SK-N-SH (cell line): ENCODE data around the gene SPOCK1.

Experiments
- CTCF ChIP-seq: fragments of 200-600 bp; sonication (generic); IDR thresholded peaks from 2 replicates; pipeline ENCODE4 v1.6.1; 2017; ENCODE audit warnings: antibody characterized with exemption, mild to moderate bottlenecking, moderate library complexity
- ELF1 ChIP-seq: IDR thresholded peaks from 2 replicates; pipeline ENCODE4 v1.4.0; 2012
- EZH2phosphoT487 ChIP-seq: fragments of 200-600 bp; sonication (generic); IDR thresholded peaks from 2 replicates; pipeline ENCODE4 v1.6.1; 2017; ENCODE audit warnings: low read depth, mixed run types, mild to moderate bottlenecking, antibody characterized with exemption, moderate library complexity, borderline replicate concordance
- FOSL2 ChIP-seq: IDR thresholded peaks from 2 replicates; pipeline ENCODE4 v1.4.0; 2012; ENCODE audit warnings: low read depth, mild to moderate bottlenecking, moderate library complexity, borderline replicate concordance
- FOXJ3 ChIP-seq: sonication (generic); formaldehyde crosslinking; IDR thresholded peaks from 2 replicates; pipeline ENCODE4 v1.5.1; 2020; ENCODE audit warnings: mild to moderate bottlenecking, missing genetic modification reagents
- GABPA ChIP-seq: IDR thresholded peaks from 2 replicates; pipeline ENCODE4 v1.4.0; 2012; ENCODE audit warnings: low read depth, mild to moderate bottlenecking
- JUND ChIP-seq: IDR thresholded peaks from 2 replicates; pipeline ENCODE4 v1.4.0; 2012
- MXI1 ChIP-seq: IDR thresholded peaks from 2 replicates; pipeline ENCODE4 v1.6.1; 2012; ENCODE audit warnings: mild to moderate bottlenecking, low read depth, low read length, improper control_type of control experiment
- POLR2AphosphoS5 ChIP-seq: IDR thresholded peaks from 2 replicates; pipeline ENCODE4 v1.6.1; 2012; ENCODE audit warnings: low read depth, low read length
- RCOR1 ChIP-seq: fragments of 150-350 bp; IDR thresholded peaks from 2 replicates; pipeline ENCODE4 v1.6.1; 2017; ENCODE audit warnings: antibody characterized with exemption, low read length
- SMC3 ChIP-seq: IDR thresholded peaks from 2 replicates; pipeline ENCODE4 v1.6.1; 2012; ENCODE audit warnings: low read depth, low read length, improper control_type of control experiment
- TEAD4 ChIP-seq: IDR thresholded peaks from 2 replicates; pipeline ENCODE4 v1.4.0; 2012; ENCODE audit warnings: mild to moderate bottlenecking, borderline replicate concordance; ENCODE audit not compliant: insufficient read depth
- USF2 ChIP-seq: fragments of 150-350 bp; IDR thresholded peaks from 2 replicates; pipeline ENCODE4 v1.6.1; 2017; ENCODE audit warnings: antibody characterized with exemption, low read length, low read depth, borderline replicate concordance
- YY1 ChIP-seq: IDR thresholded peaks from 2 replicates; pipeline ENCODE4 v1.4.0; 2012; ENCODE audit warnings: low read depth, mild to moderate bottlenecking

GRCh38 chr5:137350791-137351190 is 148.3 kb downstream of the SPOCK1 start:
- TF ChIP-seq CTCF (no peak), SMC3 (no peak), FOXJ3 (CRISPR knock-in tag) (no peak), USF2 (no peak), GABPA (no peak), MXI1 (no peak), YY1 (no peak), ELF1 (no peak), POLR2AphosphoS5 (no peak), JUND (no peak), FOSL2 (no peak), EZH2phosphoT487 (no peak), TEAD4 (no peak), RCOR1 (no peak)
